Muscle of arm (tissue), 12 donors: ENCODE measurements around the gene TMEM82. TPM values are rescaled to one million over a fixed set of nuclear protein-coding genes. Genes with fewer than 3 reads are reported as not detected.

Experiments used
- DNase-seq: peaks from one replicate; pipeline ENCODE4 v3.0.0-alpha.2; 2013
- polyA plus RNA-seq, 12 donors: library from polyadenylated mRNA; unstranded; fragments of 120-200 nt; gene quantifications; one replicate each; pipeline ENCODE4 v1.2.1, GENCODE V29; 2013; ENCODE audit not compliant: insufficient read length in 12 of 12

TMEM82 gene
- polyA plus RNA-seq, 12 donors = not detected

- DNase-seq = no peak
Observed at GRCh38 chr1:15756143-15757015, 14.1 kb downstream of the TMEM82 start.

GRCh38 chr1:15757016-15757543 is 14.8 kb downstream of the TMEM82 start:
- no peak for DNase-seq

GRCh38 chr1:15757575-15758342 is 15.5 kb downstream of the TMEM82 start:
- no peak for DNase-seq

- no peak for DNase-seq
Observed at GRCh38 chr1:15758343-15758931, 16.1 kb downstream of the TMEM82 start, which contains the start of gene FBLIM1. TSS of gene FBLIM1 (plus strand) at chr1:15758795. CDS start at chr1:15764984, 6,189 bp downstream.

- no peak for DNase-seq
Observed at GRCh38 chr1:15758953-15759661, 16.8 kb downstream of the TMEM82 start.

GRCh38 chr1:15760520-15761211 is 18.4 kb downstream of the TMEM82 start:
- DNase-seq = no peak

- no peak for DNase-seq
Observed at GRCh38 chr1:15761366-15762128, 19.2 kb downstream of the TMEM82 start.

- DNase-seq = no peak
Observed at GRCh38 chr1:15762546-15762945, 20.2 kb downstream of the TMEM82 start.

GRCh38 chr1:15764269-15764764 is 22.0 kb downstream of the TMEM82 start:
- no peak for DNase-seq

GRCh38 chr1:15764890-15765289 is 22.6 kb downstream of the TMEM82 start:
- DNase-seq = no peak

- no peak for DNase-seq
Observed at GRCh38 chr1:15765495-15766194, 23.3 kb downstream of the TMEM82 start.

- DNase-seq = no peak
Observed at GRCh38 chr1:15767941-15768340, 25.6 kb downstream of the TMEM82 start.

- DNase-seq = no peak
Observed at GRCh38 chr1:15768388-15768787, 26.1 kb downstream of the TMEM82 start.

GRCh38 chr1:15770313-15770962 is 28.1 kb downstream of the TMEM82 start:
- DNase-seq = no peak

GRCh38 chr1:15771836-15772515 is 29.7 kb downstream of the TMEM82 start:
- DNase-seq = no peak

- no peak for DNase-seq
Observed at GRCh38 chr1:15775706-15776105, 33.4 kb downstream of the TMEM82 start.

- no peak for DNase-seq
Observed at GRCh38 chr1:15777909-15778707, 35.8 kb downstream of the TMEM82 start.
